Stromal cell of bone marrow (primary cell): ENCODE data around the gene PTPRM.

ENCODE experiments used
- DNase-seq: peaks from one replicate; pipeline ENCODE4 v3.0.0-alpha.2; 2012; ENCODE audit warnings: low read depth

PTPRM gene

GRCh38 chr18:7566567-7567473 is at the start of gene PTPRM:
PTPRM (plus strand) TSS chr18:7567316; CDS start chr18:7567819, 503 bp downstream.
- DNase-seq: peak; percentile 74

DNA sequence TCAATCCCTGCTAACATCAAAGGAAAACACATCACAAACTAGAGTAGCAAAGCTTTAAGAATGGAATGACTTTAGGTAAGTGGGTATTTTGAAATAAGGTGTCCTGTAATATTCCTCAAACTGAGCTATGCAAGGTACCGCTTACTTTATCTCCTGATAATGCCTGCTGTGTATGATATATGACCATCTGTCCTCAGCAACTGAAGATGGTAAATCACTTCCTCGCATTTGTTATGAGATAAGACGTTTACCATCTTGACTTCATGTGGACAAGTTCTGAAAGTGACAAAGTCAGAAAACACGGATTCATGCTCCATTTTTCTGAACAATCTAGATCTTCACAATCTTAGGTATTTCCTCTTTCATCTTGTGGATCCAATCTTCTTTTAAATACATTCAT is 49.3 kb upstream of the PTPRM start:
- DNase-seq: no peak

DNA sequence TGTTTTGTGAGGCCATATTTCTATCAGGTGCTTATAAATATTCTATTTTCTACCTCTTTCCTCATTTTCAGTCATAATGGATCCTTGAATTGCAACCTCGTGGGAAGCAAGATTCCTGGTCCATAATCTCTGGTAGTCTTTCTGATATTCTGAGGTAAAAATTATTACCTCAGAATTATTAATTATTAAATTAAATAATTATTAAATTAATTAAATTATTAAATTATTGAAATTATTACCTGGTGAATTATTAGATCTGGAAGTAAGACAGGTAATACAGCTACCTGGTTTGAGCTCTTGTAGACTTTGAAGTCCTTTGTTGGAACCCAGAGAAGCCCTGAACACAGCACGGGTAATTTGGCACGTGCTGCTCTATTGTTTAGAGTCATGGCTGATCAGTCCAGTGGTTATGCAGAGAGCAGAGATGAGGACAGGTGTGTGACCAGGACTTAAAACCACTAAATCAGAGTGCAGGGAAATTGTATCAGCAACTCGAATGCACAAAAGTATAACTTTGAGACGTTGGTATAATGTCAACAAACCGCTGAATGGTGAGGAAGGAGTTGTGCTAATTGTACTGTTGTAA is 46.8 kb upstream of the PTPRM start:
- no peak for DNase-seq

DNA sequence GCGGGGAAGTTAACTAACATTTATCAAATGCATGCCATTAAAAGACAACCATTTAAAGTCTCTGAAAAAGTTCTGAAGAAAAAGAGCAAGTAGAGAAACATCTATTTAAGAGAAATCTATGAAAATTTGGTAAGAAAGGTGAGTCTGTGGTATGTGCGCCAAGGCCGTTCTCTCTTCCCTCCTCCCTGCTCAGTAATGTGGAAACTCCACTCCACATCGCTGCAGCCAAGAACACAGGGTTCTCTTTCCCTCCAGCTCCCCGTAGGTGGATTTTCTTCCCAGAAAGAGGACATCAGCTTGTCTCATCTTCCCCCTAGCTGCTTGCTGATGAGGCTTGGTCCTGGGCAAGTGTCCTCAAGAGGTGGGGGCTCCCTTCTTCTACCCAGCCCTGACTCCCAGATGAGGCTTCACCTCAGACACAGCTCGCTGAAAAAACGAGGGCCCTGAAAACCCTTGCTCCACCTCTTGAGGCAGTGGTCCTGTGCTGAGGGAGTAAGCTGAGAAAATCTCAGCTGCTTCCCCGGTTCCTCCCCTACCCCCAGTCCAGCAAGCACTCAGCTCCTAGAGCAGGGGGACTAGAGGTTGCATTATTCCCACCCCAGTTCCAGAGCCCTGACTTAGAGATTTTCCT is 45.8 kb upstream of the PTPRM start:
- no peak for DNase-seq

DNA sequence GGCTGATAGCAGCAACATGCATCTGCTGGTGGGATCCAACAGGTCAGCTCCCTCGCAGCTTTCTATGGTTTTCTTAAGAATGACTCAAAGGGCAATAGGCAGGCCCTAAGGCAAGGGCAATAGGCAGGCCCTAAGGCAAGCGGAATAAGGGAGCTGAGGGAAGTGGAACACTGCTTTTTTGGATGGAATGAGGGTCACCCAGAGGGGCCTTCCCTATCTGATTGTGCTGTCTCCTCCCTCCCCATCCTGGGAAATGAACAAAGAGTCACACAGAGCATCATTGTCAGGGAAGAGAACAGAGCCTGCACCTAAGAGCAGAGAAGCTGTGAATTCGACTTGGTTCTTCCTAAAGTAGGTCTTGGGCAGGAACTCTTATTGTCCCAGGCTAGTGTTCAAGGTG is 43.3 kb upstream of the PTPRM start:
- no peak for DNase-seq

DNA sequence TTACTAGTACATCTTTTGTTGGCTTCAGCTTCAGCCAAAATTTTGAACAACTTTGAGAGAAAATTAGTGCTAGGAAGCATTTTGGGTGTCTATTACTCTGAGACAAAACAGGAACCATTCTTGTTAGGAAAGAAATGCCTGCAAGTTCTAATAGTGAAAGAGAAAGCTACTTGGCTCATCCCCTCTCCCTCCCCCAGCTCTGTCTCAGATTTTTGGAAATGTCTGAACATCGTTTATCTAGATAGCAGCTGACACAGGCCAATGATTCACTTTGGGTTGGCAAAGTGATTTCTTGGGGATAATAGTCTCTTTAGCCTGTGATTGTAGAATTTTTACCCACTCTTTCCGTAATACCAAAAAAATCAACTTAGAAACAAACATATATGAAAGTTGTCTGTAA is 42.3 kb upstream of the PTPRM start:
- peak; percentile 14 for DNase-seq

DNA sequence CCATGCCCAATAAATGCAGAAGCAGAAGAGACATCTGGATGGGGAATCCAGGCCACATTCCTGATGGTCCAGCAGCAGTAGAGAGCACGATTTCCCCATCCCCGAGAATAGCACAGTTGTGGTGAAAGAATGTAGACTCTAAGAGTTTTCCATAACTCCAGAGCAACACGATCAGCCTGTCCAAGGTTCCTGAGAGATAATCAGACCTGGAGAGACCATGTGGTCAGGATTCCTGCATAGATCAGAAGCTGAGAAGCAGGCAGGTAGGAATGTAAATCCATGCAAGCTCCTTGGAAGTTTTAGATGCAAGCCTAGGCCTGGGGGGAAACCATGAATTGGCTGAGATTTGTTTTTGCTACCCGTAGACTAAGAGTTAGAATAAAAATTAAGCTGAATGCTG is 34.2 kb upstream of the PTPRM start:
- DNase-seq: no peak

DNA sequence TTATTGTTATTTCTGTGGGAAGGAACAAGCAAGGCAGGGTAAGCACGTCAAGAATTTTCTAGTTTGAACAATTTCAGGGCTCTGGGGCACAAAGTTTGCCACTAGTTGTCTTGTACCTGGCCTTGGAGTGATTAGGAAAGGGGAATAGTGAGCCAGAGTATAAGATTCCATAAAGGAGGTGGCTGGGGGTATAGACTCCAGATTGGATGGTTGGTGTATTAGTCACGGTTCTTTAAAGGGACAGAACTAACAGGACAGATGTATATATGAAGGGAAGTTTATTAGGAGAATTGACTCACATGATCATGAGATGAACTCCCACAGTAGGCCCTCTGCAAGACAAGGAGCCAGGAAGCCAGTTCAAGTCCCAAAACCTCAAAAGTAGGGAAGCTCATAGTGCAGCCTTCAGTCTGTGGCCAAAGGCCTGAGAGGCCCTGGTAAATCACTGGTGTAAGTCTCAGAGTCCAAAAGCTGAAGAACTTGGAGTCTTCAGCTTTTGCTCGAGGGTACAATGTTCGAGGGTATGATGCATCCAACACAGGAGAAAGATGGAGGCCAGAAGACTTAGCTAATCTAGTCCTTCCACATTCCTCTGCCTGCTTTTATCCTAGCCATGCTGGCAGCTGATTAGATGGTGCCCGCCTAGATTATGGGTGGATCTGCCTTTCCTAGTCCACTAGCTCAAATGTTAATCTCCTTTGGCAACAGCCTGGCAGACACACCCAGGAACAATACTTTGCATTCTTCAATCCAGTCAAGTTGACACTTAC is 31.5 kb upstream of the PTPRM start:
- DNase-seq: no peak

DNA sequence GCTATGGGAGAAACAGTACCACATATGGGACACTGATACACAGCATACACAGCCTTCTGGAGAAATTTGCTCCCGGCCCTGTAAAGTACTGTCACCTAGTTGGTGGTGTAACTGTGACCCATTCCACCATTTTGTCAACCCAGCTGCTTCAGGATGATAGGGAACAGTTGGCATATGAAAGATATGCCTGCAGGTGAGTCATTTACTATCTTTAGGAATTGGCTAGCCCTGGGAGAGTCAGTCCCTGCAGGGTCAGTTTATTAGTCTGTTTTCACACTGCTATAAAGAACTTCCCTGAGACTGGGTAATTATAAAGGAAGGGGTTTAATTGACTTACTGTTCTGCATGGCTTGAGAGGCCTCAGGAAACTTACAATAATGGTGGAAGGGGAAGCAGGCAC is 30.0 kb upstream of the PTPRM start:
- no peak for DNase-seq

GRCh38 chr18:7541835-7542234 is 25.3 kb upstream of the PTPRM start:
- DNase-seq: no peak

GRCh38 chr18:7544686-7545085 is 22.4 kb upstream of the PTPRM start:
- no peak for DNase-seq

GRCh38 chr18:7545734-7546133 is 21.4 kb upstream of the PTPRM start:
- no peak for DNase-seq

DNA sequence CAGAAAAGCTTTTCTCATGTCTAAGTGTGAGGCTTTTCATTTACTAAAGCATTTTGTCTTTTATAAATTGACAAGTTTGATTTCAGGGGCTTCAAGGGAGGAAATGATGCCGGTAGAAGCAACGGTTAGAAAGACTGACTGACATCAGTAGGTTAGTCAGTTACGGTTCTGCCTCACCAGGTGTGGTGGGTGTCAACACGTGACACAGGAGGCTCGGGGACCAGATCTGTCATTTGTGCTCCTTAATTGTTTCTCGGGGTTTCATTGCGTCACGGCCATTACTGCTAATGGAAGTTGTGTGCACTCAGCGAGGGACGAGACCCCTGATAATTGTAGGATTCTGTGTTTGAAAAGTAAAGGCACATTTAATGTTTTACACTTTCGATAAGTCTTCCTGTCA is 18.9 kb upstream of the PTPRM start:
- no peak for DNase-seq

GRCh38 chr18:7548721-7549120 is 18.4 kb upstream of the PTPRM start:
- DNase-seq: no peak

DNA sequence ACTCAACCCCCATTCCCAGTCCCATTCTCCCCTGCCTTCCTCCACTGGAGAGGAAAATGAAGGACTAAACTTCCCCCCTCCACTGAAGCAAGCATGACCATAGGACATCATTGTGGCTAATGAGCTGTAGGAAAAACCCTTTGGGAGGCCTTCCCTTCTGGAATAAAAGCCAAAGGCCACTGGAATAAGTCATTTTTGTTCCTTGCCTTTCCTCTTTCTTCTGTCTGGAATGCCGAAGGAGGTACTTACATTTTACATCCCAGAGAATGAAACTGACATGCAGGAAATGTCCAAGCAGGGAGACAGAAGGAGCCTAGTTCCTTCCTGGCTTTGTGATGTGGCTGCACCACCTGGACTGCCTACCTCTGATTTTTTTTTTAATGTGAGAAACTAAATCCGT is 9.1 kb upstream of the PTPRM start:
- no peak for DNase-seq

DNA sequence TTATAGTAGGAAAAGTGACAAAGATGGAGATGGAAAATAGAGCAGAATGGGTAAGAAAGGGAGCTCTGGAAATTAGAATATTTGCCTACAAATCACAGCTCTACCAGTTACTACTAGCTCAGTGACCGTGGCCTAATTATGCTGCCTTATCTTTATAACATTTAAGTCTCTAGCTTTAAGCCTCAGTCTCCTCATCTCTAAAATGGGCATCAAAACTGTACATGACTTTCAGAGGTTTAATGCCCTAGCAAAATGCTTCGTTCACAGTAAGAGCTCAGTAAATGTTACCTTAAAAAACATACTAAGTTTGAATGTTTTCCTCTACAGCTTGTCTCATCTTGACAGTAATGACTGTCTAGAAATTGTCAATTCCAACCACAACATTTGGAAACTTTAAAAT is 8.3 kb upstream of the PTPRM start:
- no peak for DNase-seq

DNA sequence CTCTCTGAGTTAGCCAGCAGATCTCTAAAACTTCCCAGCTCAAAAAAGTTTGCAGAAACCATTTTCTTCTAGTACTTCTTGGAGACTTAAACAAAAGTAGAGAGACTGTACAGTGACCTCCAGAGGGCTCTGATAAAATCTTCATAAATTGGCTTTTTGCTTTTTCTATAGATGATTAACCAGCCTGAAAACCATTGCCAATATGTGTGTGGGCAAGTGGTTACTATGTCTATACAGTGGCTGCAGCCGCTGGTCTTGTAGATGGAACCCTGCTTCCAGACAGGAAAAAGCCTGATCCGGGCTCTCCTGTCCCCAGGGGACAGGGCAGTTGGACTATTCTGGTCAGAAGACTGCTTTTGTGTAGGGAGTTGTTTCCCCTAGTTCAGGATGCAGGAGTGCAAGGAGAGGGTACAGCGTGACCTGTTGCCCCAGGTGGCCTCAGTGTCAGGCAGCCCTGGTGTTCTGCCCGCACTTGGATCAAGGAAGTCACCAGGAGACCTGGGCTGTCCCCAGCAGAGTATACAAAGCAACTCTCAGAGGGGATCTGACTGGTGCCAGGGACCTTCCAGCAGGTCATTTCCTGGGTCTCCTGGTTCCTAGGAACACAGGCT is 7.3 kb upstream of the PTPRM start:
- DNase-seq: no peak

DNA sequence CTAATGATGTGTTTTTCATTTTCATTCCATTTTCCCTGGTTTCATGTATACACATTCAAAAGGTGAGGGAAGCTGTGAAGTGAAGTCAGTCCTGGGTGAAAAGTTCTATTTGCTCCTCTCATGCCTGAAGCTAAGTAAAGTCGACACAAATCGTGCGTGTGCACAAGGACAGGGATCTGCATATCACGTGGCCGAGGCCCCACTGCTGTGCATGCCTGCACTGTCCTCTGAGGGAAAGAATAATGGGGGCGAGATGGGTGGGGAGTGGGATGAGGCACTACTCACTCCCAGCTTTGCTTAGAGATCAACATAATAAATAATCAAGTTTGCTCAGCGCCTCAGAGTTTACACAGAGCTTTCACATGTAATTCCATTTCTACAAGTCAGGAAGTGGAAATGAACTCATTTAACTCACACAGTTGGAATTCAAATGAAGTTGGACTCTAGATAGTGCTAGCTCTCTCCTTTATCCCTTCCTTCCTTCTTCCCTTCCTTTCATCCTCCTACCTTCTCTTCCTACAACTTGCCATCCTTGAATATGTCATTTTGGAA is 5.1 kb upstream of the PTPRM start:
- no peak for DNase-seq

- no peak for DNase-seq
Observed at GRCh38 chr18:7562491-7562890, 4.6 kb upstream of the PTPRM start.

DNA sequence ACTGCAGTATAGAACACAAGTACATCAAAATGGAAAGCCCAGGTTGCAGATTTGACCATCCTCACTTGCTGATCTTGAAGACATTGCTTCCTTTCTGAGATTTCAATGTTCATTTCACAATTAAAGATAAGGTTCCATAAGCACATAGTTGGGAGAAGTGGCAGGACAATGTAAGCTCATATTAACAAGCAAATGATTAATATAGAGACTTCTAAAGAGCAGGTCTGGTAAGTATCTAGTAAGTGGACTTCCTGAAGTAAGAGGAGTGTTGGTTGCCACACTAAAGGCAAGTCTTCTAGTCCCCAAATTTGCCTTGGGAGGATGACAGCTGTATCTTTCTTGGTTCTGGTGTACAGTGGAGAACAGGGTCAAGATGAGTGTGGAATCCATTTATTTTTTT is 1.4 kb upstream of the PTPRM start:
- no peak for DNase-seq

DNA sequence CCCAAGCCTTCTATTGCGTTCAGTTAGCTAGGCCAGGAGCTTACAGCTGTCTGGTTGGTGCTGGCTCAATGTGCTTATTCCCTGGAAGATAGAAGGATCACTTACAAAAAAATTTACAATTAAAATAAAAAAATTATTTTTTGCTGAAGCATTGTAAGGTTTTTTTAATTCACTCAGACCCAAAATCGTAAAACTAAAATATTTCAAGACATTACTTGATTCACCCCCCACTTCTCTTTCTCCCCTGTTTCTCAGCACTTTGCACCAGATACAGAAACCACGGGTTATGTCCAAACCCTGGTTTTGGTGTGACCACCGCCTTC is 911 bp upstream of the PTPRM start:
- no peak for DNase-seq
